Measurements from ENCODE around the gene CAND1.

Gene CAND1

GRCh38 chr12:67348683-67349082 lies 79.5 kb downstream of the CAND1 start:
- no peak for DNase-seq

DNA sequence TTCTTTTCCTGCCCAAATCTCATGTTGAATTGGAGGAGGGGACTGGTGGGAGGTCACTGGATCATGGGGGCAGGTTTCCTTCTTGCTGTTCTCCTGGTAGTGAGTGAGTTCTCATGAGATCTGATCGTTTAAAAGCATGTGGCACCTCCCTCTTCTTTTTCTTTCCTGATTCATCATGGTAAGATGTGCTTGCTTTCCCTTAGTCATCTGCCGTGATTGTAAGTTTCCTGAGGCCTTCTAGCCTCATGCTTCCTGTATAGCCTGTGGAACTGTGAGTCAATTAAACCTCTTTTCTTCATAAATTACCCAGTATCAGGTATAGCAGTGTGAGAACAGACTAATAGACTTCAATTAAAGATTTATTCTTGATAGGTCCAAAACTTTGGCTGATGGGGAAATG lies 83.5 kb downstream of the CAND1 start:
- no peak for DNase-seq

- no peak for DNase-seq
These were observed 85.2 kb downstream of the CAND1 start for GRCh38 chr12:67354322-67354721.

- DNase-seq: no peak
These were observed 85.8 kb downstream of the CAND1 start for GRCh38 chr12:67354966-67355365.

DNA sequence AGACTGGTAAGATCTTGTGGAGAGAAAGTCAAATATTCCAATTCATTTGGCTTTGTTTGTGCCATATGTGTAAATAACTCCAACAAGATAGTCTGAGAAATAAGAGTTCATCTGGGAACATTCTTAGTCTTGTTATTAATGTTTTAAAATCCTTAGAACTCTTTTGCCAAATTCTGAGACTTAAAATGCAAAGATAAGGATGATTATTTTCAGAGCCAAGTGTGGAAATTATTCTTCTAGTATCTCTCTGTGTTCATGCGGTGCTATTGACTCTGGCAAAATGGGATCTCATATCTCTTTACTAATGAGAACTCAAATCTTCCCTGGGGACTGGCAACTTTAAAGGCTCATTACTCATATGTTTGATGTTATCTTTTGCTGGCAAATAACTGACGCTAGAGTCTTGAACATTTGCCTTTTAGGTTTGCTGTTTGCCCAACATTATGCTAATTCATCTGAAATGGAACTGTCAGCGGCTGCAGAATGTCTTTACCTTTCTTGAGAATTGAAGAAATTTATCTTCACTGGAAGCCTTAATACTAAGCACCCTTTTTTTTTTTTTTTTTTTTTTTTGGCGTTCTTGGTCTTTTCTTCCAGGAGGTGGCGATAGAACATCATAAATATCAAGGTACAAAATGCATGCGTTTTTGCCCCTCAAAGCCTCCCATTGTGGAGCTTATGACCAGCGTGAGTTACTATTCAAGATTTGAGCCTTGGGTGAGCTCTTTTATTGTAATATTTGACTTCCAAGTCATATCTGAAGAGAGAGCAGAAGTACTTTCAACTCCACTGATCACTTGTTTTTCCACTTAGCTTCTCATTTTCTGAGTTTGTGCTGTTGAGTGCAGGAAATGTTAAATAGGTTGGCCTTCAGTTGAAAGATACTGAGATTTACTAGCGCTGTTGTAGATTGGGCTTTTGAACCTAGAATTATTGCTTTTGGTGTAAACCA lies 86.5 kb downstream of the CAND1 start:
- DNase-seq: peak in 2 of 5 donors; percentile 22 to 48

- DNase-seq: no peak
These were observed 87.2 kb downstream of the CAND1 start for GRCh38 chr12:67356380-67356774.

DNA sequence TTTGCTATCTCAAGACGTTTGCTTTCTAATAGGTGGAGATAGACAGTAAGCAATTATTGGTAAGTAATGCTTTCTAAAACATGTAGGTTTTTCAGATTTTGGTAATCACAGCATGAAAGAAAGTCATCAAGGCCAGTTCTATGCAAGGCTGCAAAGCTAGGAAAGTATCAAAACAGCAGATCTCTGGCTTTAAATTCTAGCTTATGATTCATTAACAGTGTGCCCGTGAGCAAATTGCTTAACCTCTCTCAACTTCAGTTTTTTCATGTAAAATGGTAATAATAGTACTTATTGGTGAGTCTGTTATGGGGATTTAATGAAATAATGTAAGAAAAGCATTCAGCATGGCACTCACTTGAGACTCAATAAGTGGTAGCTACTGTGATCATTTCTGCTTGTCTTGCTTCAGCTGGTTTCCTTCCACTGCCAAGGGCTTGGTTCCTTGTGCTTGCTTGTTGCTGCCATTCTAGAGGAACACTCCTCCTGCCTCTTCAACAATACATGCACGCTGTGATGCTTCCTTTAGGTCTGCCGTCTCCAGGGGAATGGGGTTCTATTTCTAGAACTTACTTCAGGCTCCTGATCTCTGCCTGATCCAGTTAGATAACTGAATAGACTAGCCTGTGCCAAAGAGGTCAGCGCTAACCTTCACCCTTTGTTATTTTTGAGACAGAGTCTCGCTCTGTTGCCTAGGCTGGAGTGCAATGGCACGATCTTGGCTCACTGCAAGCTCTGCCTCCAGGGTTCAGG lies 88.4 kb downstream of the CAND1 start:
- DNase-seq: no peak

GRCh38 chr12:67358781-67359338 lies 89.7 kb downstream of the CAND1 start:
- DNase-seq: no peak

- DNase-seq: no peak
These were observed 93.4 kb downstream of the CAND1 start for GRCh38 chr12:67362526-67362925.

DNA sequence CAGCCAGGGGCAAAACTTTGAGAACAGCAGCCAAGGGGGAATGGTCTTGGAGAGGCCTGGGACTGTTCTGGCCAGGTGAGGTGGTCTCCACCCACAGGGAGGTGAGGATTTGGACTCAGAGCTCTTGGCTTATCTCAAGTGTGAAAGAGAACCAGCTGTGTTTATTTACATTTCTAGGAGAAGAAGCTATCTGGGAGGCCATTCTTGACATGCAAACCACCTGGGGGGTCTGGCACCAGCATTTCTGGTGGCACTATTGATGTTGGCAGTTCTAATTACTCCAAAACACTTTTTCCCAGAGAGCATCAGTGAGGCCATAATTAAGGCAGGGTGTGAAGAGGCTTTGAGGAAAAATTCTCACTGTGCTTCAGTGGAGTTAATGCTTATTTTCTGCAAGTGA lies 95.1 kb downstream of the CAND1 start:
- no peak for DNase-seq

DNA sequence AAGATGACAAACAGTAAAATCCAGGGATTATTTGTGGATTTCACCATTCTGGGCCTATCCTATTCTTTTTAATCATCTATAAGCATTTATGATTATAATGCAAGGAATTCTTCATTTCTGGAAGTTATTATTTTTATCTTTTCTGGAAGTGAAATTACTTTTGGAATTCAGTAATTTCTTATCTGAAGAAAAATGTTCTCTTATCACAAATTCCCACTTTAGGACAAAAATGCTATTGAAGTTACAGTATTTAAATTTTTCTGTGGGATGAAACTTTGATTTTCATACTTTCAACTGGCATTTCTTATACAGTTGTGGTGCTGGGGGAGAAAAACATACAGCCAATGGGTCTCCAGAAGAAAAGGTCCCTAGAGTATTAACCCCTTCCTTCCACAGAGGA lies 96.0 kb downstream of the CAND1 start:
- DNase-seq: no peak

GRCh38 chr12:67367843-67368242 lies 98.7 kb downstream of the CAND1 start:
- no peak for DNase-seq
